IMR-90 (cell line): ENCODE results near the gene GPR132. TPM values are rescaled to one million over a fixed set of nuclear protein-coding genes. Genes with fewer than 3 reads are reported as not detected.

ENCODE experiments used
- ATAC-seq: fragments of 200-7000 bp; cut with Tn5 transposase; 2 replicates; pipeline ENCODE4 v1.9.1; 2020; ENCODE audit warnings: low read depth, mild to moderate bottlenecking, moderate library complexity
- BruUV-seq: library from RNA; stranded (reverse); fragments of 400-500 nt; replicated peaks from 2 replicates; lab custom pipeline; 2021; lab: Mats Ljungman, UMichigan
- CTCF ChIA-PET: fragments of 300-600 bp; formaldehyde crosslinking; extraction: SDS; loops from one replicate; lab custom pipeline; 2021; ENCODE audit warnings: antibody characterized with exemption; lab: Yijun Ruan, JAX
- POLR2A ChIA-PET: fragments of 300-600 bp; sonication (Branson Sonifier 250); formaldehyde crosslinking; loops from one replicate; lab custom pipeline; 2022; ENCODE audit warnings: antibody characterized with exemption; ENCODE audit not compliant: unreplicated experiment; lab: Charles Lee
- DNase-seq: peaks from one replicate; pipeline ENCODE4 v3.0.0; 2013
- H2AFZ ChIP-seq: replicated peaks from 2 replicates; pipeline ENCODE3; 2013; ENCODE audit warnings: low read length, mild to moderate bottlenecking; ENCODE audit not compliant: poor library complexity
- H2AK5ac ChIP-seq: 2 replicates; pipeline ENCODE4 v1.6.1; 2013; ENCODE audit warnings: low read depth, low read length, inconsistent platforms
- H2AK9ac ChIP-seq: replicated peaks from 2 replicates; pipeline ENCODE3; 2013; ENCODE audit warnings: mild to moderate bottlenecking, low read depth, low read length, moderate library complexity; ENCODE audit not compliant: poor library complexity
- H2BK120ac ChIP-seq: 2 replicates; pipeline ENCODE4 v1.6.1; 2013; ENCODE audit warnings: low read depth, low read length, inconsistent platforms
- H2BK15ac ChIP-seq: 3 replicates; pipeline ENCODE4 v1.6.1; 2013; ENCODE audit warnings: low read depth, low read length, inconsistent platforms
- H2BK20ac ChIP-seq: 2 replicates; pipeline ENCODE4 v1.6.1; 2013; ENCODE audit warnings: low read depth, mild to moderate bottlenecking, inconsistent platforms, low read length, moderate library complexity
- H2BK5ac ChIP-seq: 2 replicates; pipeline ENCODE4 v1.6.1; 2013; ENCODE audit warnings: mild to moderate bottlenecking, low read depth, low read length, inconsistent platforms; ENCODE audit not compliant: poor library complexity, severe bottlenecking
- H3K14ac ChIP-seq: replicated peaks from 2 replicates; pipeline ENCODE4 v1.6.1; 2013; ENCODE audit warnings: low read depth, low read length, inconsistent platforms
- H3K18ac ChIP-seq: 2 replicates; pipeline ENCODE4 v1.6.1; 2013; ENCODE audit warnings: low read depth, low read length, control low read depth
- H3K23ac ChIP-seq: 2 replicates; pipeline ENCODE4 v1.6.1; 2013; ENCODE audit warnings: low read depth, low read length, inconsistent platforms
- H3K27ac ChIP-seq: 2 replicates; pipeline ENCODE4 v1.5.1; 2013; ENCODE audit warnings: mild to moderate bottlenecking, control low read depth, low read length; ENCODE audit not compliant: insufficient read depth
- H3K27me3 ChIP-seq: 2 replicates; pipeline ENCODE4 v1.6.1; 2013; ENCODE audit warnings: low read length; ENCODE audit not compliant: control insufficient read depth, insufficient read depth
- H3K36me3 ChIP-seq: 2 replicates; pipeline ENCODE4 v1.6.1; 2013; ENCODE audit warnings: low read length, mixed read lengths; ENCODE audit not compliant: control insufficient read depth, insufficient read depth
- H3K4ac ChIP-seq: 2 replicates; pipeline ENCODE4 v1.6.1; 2013; ENCODE audit warnings: low read depth, low read length, inconsistent platforms
- H3K4me1 ChIP-seq: 2 replicates; pipeline ENCODE4 v1.6.1; 2013; ENCODE audit warnings: low read length, mixed read lengths; ENCODE audit not compliant: control insufficient read depth, insufficient read depth
- H3K4me2 ChIP-seq: 2 replicates; pipeline ENCODE4 v1.6.1; 2013; ENCODE audit warnings: low read depth, mild to moderate bottlenecking, control low read depth, low read length, moderate library complexity
- H3K4me3 ChIP-seq: 2 replicates; pipeline ENCODE4 v1.5.1; 2013; ENCODE audit warnings: low read depth, mild to moderate bottlenecking, control low read depth, low read length, moderate library complexity; ENCODE audit not compliant: insufficient read depth
- H3K56ac ChIP-seq: 2 replicates; pipeline ENCODE4 v1.6.1; 2013; ENCODE audit warnings: low read length, inconsistent platforms; ENCODE audit not compliant: insufficient read depth; ENCODE audit errors: extremely low read depth
- H3K79me1 ChIP-seq, 2 experiments: 2 replicates each; pipeline ENCODE4 v1.6.1; 2013; ENCODE audit warnings: low read length in 2 of 2, inconsistent platforms in 1 of 2, low read depth in 1 of 2
- H3K9ac ChIP-seq: 2 replicates; pipeline ENCODE4 v1.6.1; 2013; ENCODE audit warnings: low read depth, low read length, control low read depth
- H3K9me1 ChIP-seq: 2 replicates; pipeline ENCODE4 v1.6.1; 2013; ENCODE audit warnings: low read length, inconsistent platforms; ENCODE audit not compliant: insufficient read depth
- H3K9me3 ChIP-seq: 2 replicates; pipeline ENCODE4 v1.6.1; 2013; ENCODE audit warnings: low read length; ENCODE audit not compliant: control insufficient read depth, insufficient read depth
- H4K20me1 ChIP-seq: 2 replicates; pipeline ENCODE4 v1.6.1; 2013; ENCODE audit warnings: low read length, inconsistent platforms; ENCODE audit not compliant: insufficient read depth
- H4K5ac ChIP-seq: 2 replicates; pipeline ENCODE4 v1.6.1; 2013; ENCODE audit warnings: mild to moderate bottlenecking, low read depth, low read length, control low read depth
- H4K8ac ChIP-seq, 2 experiments: 2 replicates each; pipeline ENCODE4 v1.6.1; 2013; ENCODE audit warnings: low read depth in 2 of 2, low read length in 2 of 2, control low read depth in 1 of 2, inconsistent platforms in 1 of 2
- H4K91ac ChIP-seq: 2 replicates; pipeline ENCODE4 v1.6.1; 2013; ENCODE audit warnings: low read depth, low read length, inconsistent platforms; ENCODE audit not compliant: insufficient read depth
- BHLHE40 ChIP-seq: fragments of 150-350 bp; IDR thresholded peaks from 2 replicates; pipeline ENCODE4 v1.6.1; 2016; ENCODE audit warnings: mild to moderate bottlenecking, low read depth, low read length
- CHD1 ChIP-seq: IDR thresholded peaks from 2 replicates; pipeline ENCODE4 v1.6.1; 2012; ENCODE audit warnings: low read depth, low read length, improper control_type of control experiment
- RCOR1 ChIP-seq: IDR thresholded peaks from 2 replicates; pipeline ENCODE4 v1.6.1; 2012; ENCODE audit warnings: mild to moderate bottlenecking, low read length, improper control_type of control experiment; ENCODE audit not compliant: insufficient replicate concordance
- SMC3 ChIP-seq: fragments of 150-350 bp; IDR thresholded peaks from 2 replicates; pipeline ENCODE4 v1.6.1; 2016; ENCODE audit warnings: low read depth, mild to moderate bottlenecking, antibody characterized with exemption, low read length, moderate library complexity
- WGBS, 2 experiments: methylation state at CpG; one replicate each; pipeline versions ENCODE4 v1.1.5 to v1.1.7; 2013; ENCODE audit warnings: missing lambda C conversion rate in 2 of 2; ENCODE audit not compliant: insufficient read length in 1 of 2; ENCODE audit errors: extremely low coverage in 2 of 2; 5-methylcytosine and 5-hydroxymethylcytosine counted together
- dilution Hi-C: fragments of 300-500 bp; cut with HindIII; formaldehyde crosslinking; loops from one replicate; pipeline ENCODE4 v1.14.3; 2018; ENCODE audit warnings: low sequenced_read_pairs; ENCODE audit not compliant: unreplicated experiment
- in situ Hi-C: fragments of 300-500 bp; cut with MboI; formaldehyde crosslinking; loops from 3 replicates; pipeline ENCODE4 v1.14.3; 2019; ENCODE audit warnings: low sequenced_read_pairs, inconsistent platforms, mixed read lengths
- intact Hi-C: fragments of 100-400 bp; cut with micrococcal nuclease; formaldehyde crosslinking; loops from 2 replicates; pipeline ENCODE4 v1.10.0; 2022
- polyA plus RNA-seq, 3 experiments: library from polyadenylated mRNA; depleted of rRNA; stranded (reverse); fragments of >200 nt; gene quantifications; 2 replicates each; pipeline ENCODE4 v1.2.3, GENCODE V29; 2012; ENCODE audit warnings: low replicate concordance in 1 of 3
- total RNA-seq: library from RNA; depleted of rRNA; stranded (reverse); fragments of >200 nt; gene quantifications from 2 replicates; pipeline ENCODE4 v1.2.3, GENCODE V29; 2012

Gene GPR132
- total and polyA plus RNA-seq, 2 of the 4 experiments (the other 2 are of a cell fraction): under 0.01 to 0.10 TPM

DNA sequence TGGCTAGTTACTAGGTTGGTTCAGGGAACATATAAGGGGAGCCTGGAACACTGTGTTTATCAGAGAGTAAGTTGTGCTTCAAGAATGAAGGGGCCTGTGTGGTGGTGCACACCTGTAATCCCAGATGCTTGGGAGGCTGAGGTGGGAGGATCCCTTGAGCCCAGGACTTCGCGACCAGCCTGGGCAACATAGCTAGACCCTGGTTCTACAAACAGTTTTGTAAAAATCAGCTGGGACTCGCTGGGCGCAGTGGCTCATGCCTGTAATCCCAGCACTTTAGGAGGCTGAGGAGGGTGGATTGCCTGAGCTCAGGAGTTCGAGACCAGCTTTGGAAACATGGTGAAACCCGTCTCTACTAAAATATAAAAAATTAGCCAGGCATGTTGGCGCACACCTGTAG is 42.1 kb upstream of the GPR132 start:
- Histone ChIP-seq H2BK5ac (no peak overlapping the region), H3K9me1 (no peaks in the 10 kb centered on the region), H3K79me1 (no peaks in the 10 kb centered on the region), H3K18ac (no peak overlapping the region), H4K5ac (no peak overlapping the region), H2AK9ac (no peak overlapping the region), H3K9me3 (peaks cover 7% of the 10 kb centered on the region; the same call in 1 of the 2 replicates), H3K23ac (no peak overlapping the region), H2BK20ac (no peak overlapping the region), H3K4me2 (no peak overlapping the region), H3K27ac (no peak overlapping the region), H3K56ac (no peak overlapping the region), H4K91ac (no peak overlapping the region), H3K4me1 (no peaks in the 10 kb centered on the region), H3K14ac (no peak overlapping the region), H4K20me1 (no peaks in the 10 kb centered on the region), H3K27me3 (peaks cover 35% of the 10 kb centered on the region), H3K4me3 (no peak overlapping the region), H3K9ac (no peak overlapping the region), H3K36me3 (no peaks in the 10 kb centered on the region), H2AFZ (no peak overlapping the region), H2AK5ac (no peak overlapping the region), H2BK15ac (no peak overlapping the region), H4K8ac (no peak overlapping the region), H3K4ac (no peak overlapping the region), H2BK120ac (no peak overlapping the region)
- CTCF ChIA-PET: interaction anchor here (0.8 to 1.2 kb wide), 2 partner anchors 10 to 21 kb away, joined by 3 to 6 read pairs; no protein-coding TSS in a partner anchor
- 100% methylated on average over 2 of the region's 7 CpGs; no CpG with 5 or more reads in 1 of the 2 experiments for WGBS, 2 experiments
- dilution Hi-C loops (no loop called here), intact Hi-C loops (no loop called here), in situ Hi-C loops (no loop called here)
- no peak for ATAC-seq
- DNase-seq: no peak
- POLR2A ChIA-PET: interaction anchor here (0.6 kb wide), 1 partner anchor 10 kb away, joined by 3 read pairs; no protein-coding TSS in a partner anchor
- no peak for TF ChIP-seq RCOR1
- no peak for TF ChIP-seq SMC3
- no peak for TF ChIP-seq BHLHE40
- no peak for TF ChIP-seq CHD1
- no TSS peak for BruUV-seq
